Gastroesophageal sphincter (tissue), 4 donors: ENCODE data around the gene ZNF84. TPM values are rescaled to one million over a fixed set of nuclear protein-coding genes. Genes with fewer than 3 reads are reported as not detected.

Experiments used
- ATAC-seq: fragments of 150-250 bp; one replicate; pipeline ENCODE4 v1.9.1; 2016; ENCODE audit warnings: mild to moderate bottlenecking, moderate library complexity
- H3K27ac ChIP-seq, 4 donors: fragments of 200-600 bp; sonication (generic) in 3 of 4; 1 replicate in 3 of 4; 2 replicates in 1 of 4; pipeline ENCODE4 v1.5.1; 2016 to 2019
- H3K27me3 ChIP-seq: fragments of 200-600 bp; sonication (generic); one replicate; pipeline ENCODE4 v1.5.1; 2019
- H3K36me3 ChIP-seq, 2 donors: fragments of 200-600 bp; sonication (generic); one replicate each; pipeline ENCODE4 v1.5.1; 2019; ENCODE audit warnings: control low read depth in 1 of 2
- H3K4me1 ChIP-seq, 3 donors: fragments of 200-600 bp; sonication (generic); 1 replicate in 2 of 3; 2 replicates in 1 of 3; pipeline ENCODE4 v1.5.1; 2016 to 2019; ENCODE audit warnings: control low read depth in 2 of 3
- H3K4me3 ChIP-seq, 2 donors: fragments of 200-600 bp; sonication (generic); one replicate each; pipeline ENCODE4 v1.5.1; 2019; ENCODE audit warnings: mild to moderate bottlenecking in 1 of 2, moderate library complexity in 1 of 2
- H3K9me3 ChIP-seq, 3 donors: fragments of 200-600 bp; sonication (generic); one replicate each; pipeline ENCODE4 v1.5.1; 2017 to 2019; ENCODE audit warnings: control low read depth in 2 of 3
- EP300 ChIP-seq: sonication (generic); formaldehyde crosslinking; IDR thresholded peaks from one replicate; pipeline ENCODE4 v1.6.1; 2017; ENCODE audit warnings: antibody characterized with exemption, mild to moderate bottlenecking
- POLR2A ChIP-seq, 2 donors: fragments of 450-650 bp; IDR thresholded peaks; one replicate each; pipeline ENCODE4 v1.6.1; 2017; ENCODE audit warnings: antibody characterized with exemption in 2 of 2, mild to moderate bottlenecking in 2 of 2, moderate library complexity in 1 of 2
- POLR2AphosphoS5 ChIP-seq: sonication (generic); formaldehyde crosslinking; IDR thresholded peaks from one replicate; pipeline ENCODE4 v1.6.1; 2017; ENCODE audit warnings: antibody characterized with exemption
- WGBS, 2 donors: methylation state at CpG; one replicate each; pipeline ENCODE4 v1.1.5; 2018; ENCODE audit warnings: low coverage in 1 of 2; 5-methylcytosine and 5-hydroxymethylcytosine counted together
- total RNA-seq, 4 donors: library from RNA; depleted of rRNA; stranded (reverse); fragments of >200 nt; gene quantifications; one replicate each; pipeline ENCODE4 v1.1.0, GENCODE V29; 2016
- TF ChIP-seq, protein P1 (sequence below), 4 experiments: fragments of 200-600 bp in 2 of 4; fragments of 450-650 bp in 2 of 4; sonication (generic) in 1 of 4; IDR thresholded peaks; one replicate each; pipeline ENCODE4 v1.5.1; 2017 to 2019; ENCODE audit warnings: antibody characterized with exemption in 4 of 4, mild to moderate bottlenecking in 2 of 4, moderate library complexity in 2 of 4

The ZNF84 gene
- total RNA-seq, 4 donors from 2014 or later: 16.2 to 47.5 (median 20.0) TPM

DNA sequence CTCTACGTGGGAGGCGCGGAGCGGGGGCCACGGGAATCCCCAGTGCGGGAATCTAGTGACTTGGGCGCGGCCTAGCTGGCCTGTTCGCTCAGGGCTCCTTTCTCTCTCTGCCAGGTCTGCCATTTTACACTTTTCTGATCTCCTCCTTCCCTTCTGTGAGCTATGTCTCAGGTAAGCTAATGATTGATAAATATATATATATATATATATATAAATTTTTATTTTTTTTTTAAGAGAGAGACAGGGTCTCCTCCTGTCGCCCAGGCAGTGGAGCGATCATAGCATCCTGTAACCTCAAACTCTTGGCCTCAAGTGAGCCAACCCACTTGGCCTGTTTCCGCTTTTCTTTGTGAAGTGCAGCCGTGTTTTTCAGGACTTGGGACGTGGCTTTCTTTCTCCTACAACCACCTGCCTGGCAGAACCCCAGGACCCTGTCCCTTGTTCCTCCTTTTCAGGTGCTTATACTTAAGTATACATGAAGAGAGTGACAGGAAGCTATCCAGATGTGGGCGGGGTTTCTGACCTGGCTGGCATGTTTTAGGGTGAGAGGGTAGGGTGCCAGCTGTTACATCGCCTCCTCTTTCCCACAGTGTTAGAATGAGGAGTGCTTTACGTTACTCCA lies 44.0 kb downstream of the ZNF84 start:
- H3K4me3 ChIP-seq: peak overlapping the region; percentile 80 to 95
- WGBS, 2 donors: 15 to 40% methylated on average over 1 to 10 of the region's 17 CpGs
- TF ChIP-seq EP300 (no peak), POLR2A (IDR thresholded peaks at IDR 0.05) (no peak), POLR2AphosphoS5 (no peak)
- TF ChIP-seq, protein P1, sequence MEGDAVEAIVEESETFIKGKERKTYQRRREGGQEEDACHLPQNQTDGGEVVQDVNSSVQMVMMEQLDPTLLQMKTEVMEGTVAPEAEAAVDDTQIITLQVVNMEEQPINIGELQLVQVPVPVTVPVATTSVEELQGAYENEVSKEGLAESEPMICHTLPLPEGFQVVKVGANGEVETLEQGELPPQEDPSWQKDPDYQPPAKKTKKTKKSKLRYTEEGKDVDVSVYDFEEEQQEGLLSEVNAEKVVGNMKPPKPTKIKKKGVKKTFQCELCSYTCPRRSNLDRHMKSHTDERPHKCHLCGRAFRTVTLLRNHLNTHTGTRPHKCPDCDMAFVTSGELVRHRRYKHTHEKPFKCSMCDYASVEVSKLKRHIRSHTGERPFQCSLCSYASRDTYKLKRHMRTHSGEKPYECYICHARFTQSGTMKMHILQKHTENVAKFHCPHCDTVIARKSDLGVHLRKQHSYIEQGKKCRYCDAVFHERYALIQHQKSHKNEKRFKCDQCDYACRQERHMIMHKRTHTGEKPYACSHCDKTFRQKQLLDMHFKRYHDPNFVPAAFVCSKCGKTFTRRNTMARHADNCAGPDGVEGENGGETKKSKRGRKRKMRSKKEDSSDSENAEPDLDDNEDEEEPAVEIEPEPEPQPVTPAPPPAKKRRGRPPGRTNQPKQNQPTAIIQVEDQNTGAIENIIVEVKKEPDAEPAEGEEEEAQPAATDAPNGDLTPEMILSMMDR (IDR thresholded peaks at IDR 0.05): no peak
- ATAC-seq: no peak
- H3K36me3 ChIP-seq: peaks cover 18 to 49% of the 10 kb centered on the region in 2 donors
- H3K27ac ChIP-seq: peak overlapping the region; percentile 94 to 99 (median 98)
- peaks cover 0 to 14% (median 3%) of the 10 kb centered on the region in 3 donors for H3K4me1 ChIP-seq
- H3K9me3 ChIP-seq: peaks cover 0 to 80% (median 4%) of the 10 kb centered on the region in 3 donors
- no peaks in the 10 kb centered on the region for H3K27me3 ChIP-seq

DNA sequence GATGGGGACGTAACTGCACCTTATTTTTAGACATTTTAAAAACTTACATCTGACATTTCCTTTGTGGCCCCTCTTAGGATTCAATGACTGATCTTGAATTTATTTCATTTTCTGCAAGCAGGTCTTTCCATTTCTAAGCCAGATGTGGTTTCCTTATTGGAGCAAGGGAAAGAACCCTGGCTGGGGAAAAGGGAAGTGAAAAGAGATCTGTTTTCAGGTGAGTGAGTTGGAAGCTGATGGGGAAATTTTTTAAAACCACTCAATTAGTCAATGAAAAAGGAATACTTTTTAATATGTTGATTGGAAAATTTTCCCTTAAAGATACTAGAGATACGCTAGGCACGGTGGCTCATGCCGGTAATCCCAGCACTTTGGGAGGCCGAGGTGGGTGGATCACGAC lies 46.0 kb downstream of the ZNF84 start:
- 96 to 97% methylated on average over 6 of the region's 6 CpGs for WGBS, 2 donors
- no peak for TF ChIP-seq POLR2AphosphoS5
- peaks cover 0 to 14% (median 3%) of the 10 kb centered on the region in 3 donors for H3K4me1 ChIP-seq
- no peak overlapping the region for H3K4me3 ChIP-seq
- ATAC-seq: no peak
- peaks cover 22 to 70% of the 10 kb centered on the region in 2 donors for H3K36me3 ChIP-seq
- no peak overlapping the region for H3K27ac ChIP-seq
- H3K27me3 ChIP-seq: no peaks in the 10 kb centered on the region
- H3K9me3 ChIP-seq: peaks cover 0 to 80% (median 6%) of the 10 kb centered on the region in 3 donors

DNA sequence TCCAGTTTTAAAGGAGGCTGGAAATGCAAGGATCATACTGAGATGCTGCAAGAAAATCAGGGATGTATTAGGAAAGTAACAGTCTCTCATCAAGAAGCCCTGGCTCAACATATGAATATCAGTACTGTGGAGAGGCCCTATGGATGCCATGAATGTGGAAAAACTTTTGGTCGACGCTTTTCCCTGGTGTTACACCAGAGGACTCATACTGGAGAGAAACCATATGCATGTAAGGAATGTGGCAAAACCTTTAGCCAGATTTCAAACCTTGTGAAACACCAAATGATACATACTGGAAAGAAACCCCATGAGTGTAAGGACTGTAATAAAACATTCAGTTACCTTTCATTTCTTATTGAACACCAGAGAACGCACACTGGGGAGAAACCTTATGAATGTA lies 68.3 kb downstream of the ZNF84 start:
- H3K27ac ChIP-seq: no peak overlapping the region
- H3K9me3 ChIP-seq: peaks cover 32 to 100% (median 55%) of the 10 kb centered on the region in 3 donors

DNA sequence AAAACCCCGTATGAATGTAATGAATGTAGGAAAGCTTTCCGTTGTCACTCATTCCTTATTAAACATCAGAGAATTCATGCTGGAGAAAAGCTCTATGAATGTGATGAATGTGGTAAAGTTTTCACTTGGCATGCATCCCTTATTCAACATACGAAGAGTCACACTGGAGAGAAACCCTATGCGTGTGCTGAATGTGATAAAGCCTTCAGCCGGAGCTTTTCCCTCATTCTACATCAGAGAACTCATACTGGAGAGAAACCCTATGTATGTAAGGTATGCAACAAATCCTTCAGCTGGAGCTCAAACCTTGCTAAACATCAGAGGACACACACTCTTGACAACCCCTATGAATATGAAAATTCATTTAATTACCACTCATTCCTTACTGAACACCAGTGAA lies 68.9 kb downstream of the ZNF84 start:
- WGBS, 2 donors: 97 to 100% methylated on average over 5 of the region's 5 CpGs

More for the DNA sequence above, 68.3 kb downstream of the ZNF84 start:
- TF ChIP-seq, protein P1 (IDR thresholded peaks at IDR 0.05): no peak
- TF ChIP-seq EP300 (no peak), POLR2A (IDR thresholded peaks at IDR 0.05) (no peak)
- Histone ChIP-seq H3K4me1 (no peaks in the 10 kb centered on the region), H3K4me3 (no peak overlapping the region), H3K36me3 (peaks cover 24 to 100% of the 10 kb centered on the region in 2 donors), H3K27me3 (no peaks in the 10 kb centered on the region)
- WGBS, 2 donors: 96 to 100% methylated on average over 3 of the region's 3 CpGs
- no peak for ATAC-seq

DNA sequence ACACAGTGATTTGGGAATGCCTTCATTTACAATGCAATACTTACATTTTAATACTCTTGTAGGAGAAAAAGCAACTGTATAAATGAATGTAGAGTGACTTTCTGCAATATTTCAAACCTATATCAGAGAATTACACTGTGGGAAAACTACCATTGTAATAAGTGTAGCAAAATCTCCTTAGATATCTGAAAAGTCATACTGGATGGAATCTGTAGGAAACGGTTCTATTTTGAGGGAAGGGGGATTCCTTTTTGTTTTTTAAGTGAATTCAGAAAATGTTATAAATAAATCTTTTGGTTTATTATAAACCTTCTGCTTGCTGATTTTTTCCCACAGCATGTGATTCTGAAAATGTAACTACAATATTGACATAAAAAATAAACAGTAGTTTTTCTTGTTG lies 69.8 kb downstream of the ZNF84 start:
- ATAC-seq: no peak
- H3K27me3 ChIP-seq: no peaks in the 10 kb centered on the region
- H3K9me3 ChIP-seq: peaks cover 30 to 100% (median 48%) of the 10 kb centered on the region in 3 donors
- H3K4me1 ChIP-seq: no peaks in the 10 kb centered on the region
- H3K4me3 ChIP-seq: no peak overlapping the region
- H3K36me3 ChIP-seq: peaks cover 16 to 89% of the 10 kb centered on the region in 2 donors
- WGBS, 2 donors: 96 to 100% methylated on average over 1 of the region's 1 CpG
- TF ChIP-seq POLR2AphosphoS5 (no peak), POLR2A (IDR thresholded peaks at IDR 0.05) (no peak), EP300 (no peak)
- TF ChIP-seq, protein P1 (IDR thresholded peaks at IDR 0.05): no peak
- H3K27ac ChIP-seq: no peak overlapping the region

More for the DNA sequence above, 68.9 kb downstream of the ZNF84 start:
- Histone ChIP-seq H3K36me3 (peaks cover 19 to 97% of the 10 kb centered on the region in 2 donors), H3K9me3 (peaks cover 32 to 100% (median 52%) of the 10 kb centered on the region in 3 donors), H3K4me1 (no peaks in the 10 kb centered on the region), H3K27me3 (no peaks in the 10 kb centered on the region), H3K4me3 (no peak overlapping the region), H3K27ac (no peak overlapping the region)
- ATAC-seq: no peak
- TF ChIP-seq POLR2AphosphoS5: no peak
- TF ChIP-seq, protein P1 (IDR thresholded peaks at IDR 0.05): no peak
- no peak for TF ChIP-seq EP300
- TF ChIP-seq POLR2A (IDR thresholded peaks at IDR 0.05): no peak
